Neural cell (in vitro differentiated cells): ENCODE measurements around the gene ADRM1. TPM values are rescaled to one million over a fixed set of nuclear protein-coding genes. Genes with fewer than 3 reads are reported as not detected.

Source experiments
- H2AFZ ChIP-seq: fragments of 200-600, 300-800 bp; sonication (generic), shearing (Covaris generic); 2 replicates; pipeline ENCODE4 v1.6.0; 2014; ENCODE audit warnings: low read depth, mild to moderate bottlenecking, antibody characterized with exemption, low read length, moderate library complexity
- H3F3A ChIP-seq: fragments of 200-600 bp; shearing (Covaris generic); 2 replicates; pipeline ENCODE4 v1.6.1; 2016; ENCODE audit warnings: mild to moderate bottlenecking, moderate library complexity, mixed read lengths, antibody characterized with exemption, low read length; ENCODE audit not compliant: insufficient read depth, poor library complexity, severe bottlenecking
- H3K27ac ChIP-seq: fragments of 200-600, 300-800 bp; sonication (generic), shearing (Covaris generic); 2 replicates; pipeline ENCODE4 v1.5.1; 2014; ENCODE audit warnings: mild to moderate bottlenecking, low read length, moderate library complexity
- H3K27me3 ChIP-seq: fragments of 300-800, 200-600 bp; sonication (generic), shearing (Covaris generic); 2 replicates; pipeline ENCODE4 v1.6.0; 2014; ENCODE audit warnings: mild to moderate bottlenecking, low read depth, low read length, moderate library complexity; ENCODE audit not compliant: insufficient read depth
- H3K36me3 ChIP-seq: fragments of 300-800, 200-600 bp; sonication (generic), shearing (Covaris generic); 2 replicates; pipeline ENCODE4 v1.5.1; 2014; ENCODE audit warnings: mild to moderate bottlenecking, antibody characterized with exemption, low read length, moderate library complexity; ENCODE audit not compliant: insufficient read depth
- H3K4me2 ChIP-seq: fragments of 300-800, 200-600 bp; sonication (generic), shearing (Covaris generic); 2 replicates; pipeline ENCODE4 v1.6.0; 2014; ENCODE audit warnings: mild to moderate bottlenecking, low read length
- H3K4me3 ChIP-seq: fragments of 300-800, 200-600 bp; sonication (generic), shearing (Covaris generic); 2 replicates; pipeline ENCODE4 v1.5.1; 2014; ENCODE audit warnings: mild to moderate bottlenecking, low read length, moderate library complexity
- H3K79me2 ChIP-seq: fragments of 200-600 bp; shearing (Covaris generic); replicated peaks from 2 replicates; pipeline ENCODE4 v1.6.0; 2014; ENCODE audit warnings: mild to moderate bottlenecking, low read length, moderate library complexity; ENCODE audit not compliant: insufficient read depth
- H3K9ac ChIP-seq: fragments of 300-800, 200-600 bp; sonication (generic), shearing (Covaris generic); 2 replicates; pipeline ENCODE4 v1.6.1; 2016; ENCODE audit warnings: mild to moderate bottlenecking, low read length, mixed read lengths
- H3K9me2 ChIP-seq: fragments of 200-600 bp; shearing (Covaris generic); 2 replicates; pipeline ENCODE4 v1.6.1; 2016; ENCODE audit warnings: mild to moderate bottlenecking, low read length, mixed read lengths; ENCODE audit not compliant: insufficient read depth
- H3K9me3 ChIP-seq: fragments of 200-600, 300-800 bp; sonication (generic), shearing (Covaris generic); 2 replicates; pipeline ENCODE4 v1.6.1; 2016; ENCODE audit warnings: mild to moderate bottlenecking, mixed run types, low read length, moderate library complexity, mixed read lengths
- H4K20me1 ChIP-seq: fragments of 200-600 bp; shearing (Covaris generic); 2 replicates; pipeline ENCODE4 v1.6.1; 2016; ENCODE audit warnings: mild to moderate bottlenecking, mixed run types; ENCODE audit not compliant: insufficient read depth
- EP300 ChIP-seq: fragments of 450-650 bp; conservative IDR thresholded peaks from 2 replicates; pipeline ENCODE4 v1.6.1; 2014; ENCODE audit warnings: antibody characterized with exemption, mild to moderate bottlenecking, moderate library complexity; ENCODE audit not compliant: poor library complexity, severe bottlenecking
- EZH2 ChIP-seq: fragments of 200-600, 300-800 bp; shearing (Covaris generic), sonication (generic); IDR thresholded peaks from 2 replicates; pipeline ENCODE4 v1.6.1; 2014; ENCODE audit warnings: antibody characterized with exemption, low read length, borderline replicate concordance, mild to moderate bottlenecking; ENCODE audit not compliant: insufficient read depth, poor library complexity, severe bottlenecking
- MXI1 ChIP-seq: fragments of 450-650 bp; conservative IDR thresholded peaks from 2 replicates; pipeline ENCODE4 v1.6.1; 2014; ENCODE audit warnings: antibody characterized with exemption, mild to moderate bottlenecking; ENCODE audit not compliant: poor library complexity, severe bottlenecking
- POLR2AphosphoS5 ChIP-seq: IDR thresholded peaks from 2 replicates; pipeline ENCODE4 v1.6.1; 2012
- RAD21 ChIP-seq: fragments of 450-650 bp; conservative IDR thresholded peaks from 2 replicates; pipeline ENCODE4 v1.6.1; 2014; ENCODE audit warnings: antibody characterized with exemption, mild to moderate bottlenecking, moderate library complexity
- SMC3 ChIP-seq: fragments of 450-650 bp; conservative IDR thresholded peaks from 2 replicates; pipeline ENCODE4 v1.6.1; 2014; ENCODE audit warnings: antibody characterized with exemption, mild to moderate bottlenecking, moderate library complexity; ENCODE audit not compliant: poor library complexity
- TAF1 ChIP-seq: IDR thresholded peaks from 2 replicates; pipeline ENCODE4 v1.6.1; 2012; ENCODE audit warnings: low read depth
- polyA plus RNA-seq: library from polyadenylated mRNA; depleted of rRNA; stranded (reverse); fragments of >200 nt; gene quantifications from 2 replicates; pipeline ENCODE4 v1.2.3, GENCODE V29; 2014
- TF ChIP-seq, protein P1 (sequence below): IDR thresholded peaks from 2 replicates; pipeline ENCODE4 v1.6.1; 2012; ENCODE audit warnings: borderline replicate concordance
- TF ChIP-seq, protein P2 (sequence below): fragments of 450-650 bp; IDR thresholded peaks from 2 replicates; pipeline ENCODE4 v1.5.1; 2014; ENCODE audit warnings: antibody characterized with exemption, mild to moderate bottlenecking, moderate library complexity; ENCODE audit not compliant: poor library complexity, severe bottlenecking

The ADRM1 gene
- polyA plus RNA-seq, 1 donor from 2014 or later: 111 TPM

- Histone ChIP-seq H2AFZ (no peak overlapping the region), H3F3A (no peaks in the 10 kb centered on the region), H3K36me3 (no peaks in the 10 kb centered on the region), H4K20me1 (peaks cover 6% of the 10 kb centered on the region), H3K27me3 (no peaks in the 10 kb centered on the region), H3K4me2 (no peak overlapping the region), H3K9ac (no peak overlapping the region), H3K27ac (no peak overlapping the region), H3K4me3 (no peak overlapping the region), H3K9me2 (no peaks in the 10 kb centered on the region), H3K79me2 (peaks cover 3% of the 10 kb centered on the region), H3K9me3 (no peaks in the 10 kb centered on the region)
- no peak for TF ChIP-seq EP300
- TF ChIP-seq MXI1: no peak
- no peak for TF ChIP-seq RAD21
- TF ChIP-seq SMC3: no peak
- TF ChIP-seq POLR2AphosphoS5: no peak
- no peak for TF ChIP-seq EZH2
- TF ChIP-seq, protein P1, sequence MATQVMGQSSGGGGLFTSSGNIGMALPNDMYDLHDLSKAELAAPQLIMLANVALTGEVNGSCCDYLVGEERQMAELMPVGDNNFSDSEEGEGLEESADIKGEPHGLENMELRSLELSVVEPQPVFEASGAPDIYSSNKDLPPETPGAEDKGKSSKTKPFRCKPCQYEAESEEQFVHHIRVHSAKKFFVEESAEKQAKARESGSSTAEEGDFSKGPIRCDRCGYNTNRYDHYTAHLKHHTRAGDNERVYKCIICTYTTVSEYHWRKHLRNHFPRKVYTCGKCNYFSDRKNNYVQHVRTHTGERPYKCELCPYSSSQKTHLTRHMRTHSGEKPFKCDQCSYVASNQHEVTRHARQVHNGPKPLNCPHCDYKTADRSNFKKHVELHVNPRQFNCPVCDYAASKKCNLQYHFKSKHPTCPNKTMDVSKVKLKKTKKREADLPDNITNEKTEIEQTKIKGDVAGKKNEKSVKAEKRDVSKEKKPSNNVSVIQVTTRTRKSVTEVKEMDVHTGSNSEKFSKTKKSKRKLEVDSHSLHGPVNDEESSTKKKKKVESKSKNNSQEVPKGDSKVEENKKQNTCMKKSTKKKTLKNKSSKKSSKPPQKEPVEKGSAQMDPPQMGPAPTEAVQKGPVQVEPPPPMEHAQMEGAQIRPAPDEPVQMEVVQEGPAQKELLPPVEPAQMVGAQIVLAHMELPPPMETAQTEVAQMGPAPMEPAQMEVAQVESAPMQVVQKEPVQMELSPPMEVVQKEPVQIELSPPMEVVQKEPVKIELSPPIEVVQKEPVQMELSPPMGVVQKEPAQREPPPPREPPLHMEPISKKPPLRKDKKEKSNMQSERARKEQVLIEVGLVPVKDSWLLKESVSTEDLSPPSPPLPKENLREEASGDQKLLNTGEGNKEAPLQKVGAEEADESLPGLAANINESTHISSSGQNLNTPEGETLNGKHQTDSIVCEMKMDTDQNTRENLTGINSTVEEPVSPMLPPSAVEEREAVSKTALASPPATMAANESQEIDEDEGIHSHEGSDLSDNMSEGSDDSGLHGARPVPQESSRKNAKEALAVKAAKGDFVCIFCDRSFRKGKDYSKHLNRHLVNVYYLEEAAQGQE: no peak
- no peak for TF ChIP-seq TAF1
- TF ChIP-seq, protein P2, sequence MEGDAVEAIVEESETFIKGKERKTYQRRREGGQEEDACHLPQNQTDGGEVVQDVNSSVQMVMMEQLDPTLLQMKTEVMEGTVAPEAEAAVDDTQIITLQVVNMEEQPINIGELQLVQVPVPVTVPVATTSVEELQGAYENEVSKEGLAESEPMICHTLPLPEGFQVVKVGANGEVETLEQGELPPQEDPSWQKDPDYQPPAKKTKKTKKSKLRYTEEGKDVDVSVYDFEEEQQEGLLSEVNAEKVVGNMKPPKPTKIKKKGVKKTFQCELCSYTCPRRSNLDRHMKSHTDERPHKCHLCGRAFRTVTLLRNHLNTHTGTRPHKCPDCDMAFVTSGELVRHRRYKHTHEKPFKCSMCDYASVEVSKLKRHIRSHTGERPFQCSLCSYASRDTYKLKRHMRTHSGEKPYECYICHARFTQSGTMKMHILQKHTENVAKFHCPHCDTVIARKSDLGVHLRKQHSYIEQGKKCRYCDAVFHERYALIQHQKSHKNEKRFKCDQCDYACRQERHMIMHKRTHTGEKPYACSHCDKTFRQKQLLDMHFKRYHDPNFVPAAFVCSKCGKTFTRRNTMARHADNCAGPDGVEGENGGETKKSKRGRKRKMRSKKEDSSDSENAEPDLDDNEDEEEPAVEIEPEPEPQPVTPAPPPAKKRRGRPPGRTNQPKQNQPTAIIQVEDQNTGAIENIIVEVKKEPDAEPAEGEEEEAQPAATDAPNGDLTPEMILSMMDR: no peak
These were observed 6.6 kb downstream of the ADRM1 start for GRCh38 chr20:62309198-62309944.

DNA sequence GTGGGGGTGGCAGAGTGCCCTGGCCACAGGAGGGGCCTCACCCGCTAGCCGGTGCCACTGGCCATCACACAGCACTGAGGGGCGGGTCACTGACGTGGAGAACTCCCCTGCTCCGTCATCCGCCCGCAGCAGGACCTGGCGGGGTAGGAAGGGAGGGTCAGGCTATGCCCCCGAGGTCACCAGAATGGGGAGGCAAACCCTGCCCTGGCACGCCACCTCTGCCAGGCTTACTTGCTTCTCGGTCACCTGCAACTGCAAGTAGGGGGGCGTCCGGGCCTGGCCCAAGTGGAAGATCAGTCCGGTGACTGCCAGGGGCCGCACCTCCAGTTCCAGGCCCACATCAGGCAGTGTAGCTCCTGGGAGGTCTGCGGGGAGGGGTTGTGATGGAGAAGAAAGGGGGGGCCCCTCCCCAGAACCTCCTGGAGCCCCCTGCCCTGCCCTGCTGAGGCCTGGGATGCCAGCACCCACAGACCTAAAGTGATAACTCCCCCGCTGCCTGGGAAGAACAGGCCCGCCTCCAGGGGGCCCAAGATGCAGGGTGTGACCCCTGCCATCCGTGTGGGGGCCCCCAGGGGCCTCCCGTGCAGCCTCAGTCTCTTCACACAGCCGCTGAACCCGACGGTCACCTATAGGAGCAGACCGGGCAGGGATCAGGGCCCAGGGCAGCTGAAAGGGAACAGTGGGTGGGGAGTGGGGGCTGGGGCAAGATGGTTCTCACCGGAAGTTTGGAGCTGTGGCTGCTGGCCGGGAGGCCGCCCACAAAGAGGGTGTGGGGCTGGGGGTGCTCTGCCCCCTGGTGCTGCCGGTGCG lies 7.4 kb downstream of the ADRM1 start:
- peaks cover 4% of the 10 kb centered on the region for H4K20me1 ChIP-seq
- no peaks in the 10 kb centered on the region for H3K79me2 ChIP-seq
- H3K9me2 ChIP-seq: no peaks in the 10 kb centered on the region
- no peak overlapping the region for H3K4me2 ChIP-seq
- no peak overlapping the region for H3K4me3 ChIP-seq
- no peak overlapping the region for H3K9ac ChIP-seq
- no peaks in the 10 kb centered on the region for H3K9me3 ChIP-seq
- no peak overlapping the region for H2AFZ ChIP-seq
- TF ChIP-seq, protein P2: no peak
- TF ChIP-seq POLR2AphosphoS5 (no peak), SMC3 (no peak), EZH2 (no peak), EP300 (no peak), RAD21 (no peak), TAF1 (no peak), MXI1 (no peak)
- TF ChIP-seq, protein P1: no peak
- no peak overlapping the region for H3K27ac ChIP-seq
- no peaks in the 10 kb centered on the region for H3F3A ChIP-seq
- H3K36me3 ChIP-seq: no peaks in the 10 kb centered on the region
- H3K27me3 ChIP-seq: no peaks in the 10 kb centered on the region
